GM21576 (cell line): ENCODE results near the gene PCDHA13.
"Not testable (repeated sequence)": the region's sequence is repeated elsewhere in the genome, so short reads cannot be mapped to it uniquely, and the experiment has no call there.

Experiments
- ATAC-seq: cut with Tn5 transposase; IDR thresholded peaks from one replicate; pipeline ENCODE4 v1.9.1; 2021; ENCODE audit warnings: mild to moderate bottlenecking, moderate library complexity; ENCODE audit not compliant: unreplicated experiment

The PCDHA13 gene, protein sequence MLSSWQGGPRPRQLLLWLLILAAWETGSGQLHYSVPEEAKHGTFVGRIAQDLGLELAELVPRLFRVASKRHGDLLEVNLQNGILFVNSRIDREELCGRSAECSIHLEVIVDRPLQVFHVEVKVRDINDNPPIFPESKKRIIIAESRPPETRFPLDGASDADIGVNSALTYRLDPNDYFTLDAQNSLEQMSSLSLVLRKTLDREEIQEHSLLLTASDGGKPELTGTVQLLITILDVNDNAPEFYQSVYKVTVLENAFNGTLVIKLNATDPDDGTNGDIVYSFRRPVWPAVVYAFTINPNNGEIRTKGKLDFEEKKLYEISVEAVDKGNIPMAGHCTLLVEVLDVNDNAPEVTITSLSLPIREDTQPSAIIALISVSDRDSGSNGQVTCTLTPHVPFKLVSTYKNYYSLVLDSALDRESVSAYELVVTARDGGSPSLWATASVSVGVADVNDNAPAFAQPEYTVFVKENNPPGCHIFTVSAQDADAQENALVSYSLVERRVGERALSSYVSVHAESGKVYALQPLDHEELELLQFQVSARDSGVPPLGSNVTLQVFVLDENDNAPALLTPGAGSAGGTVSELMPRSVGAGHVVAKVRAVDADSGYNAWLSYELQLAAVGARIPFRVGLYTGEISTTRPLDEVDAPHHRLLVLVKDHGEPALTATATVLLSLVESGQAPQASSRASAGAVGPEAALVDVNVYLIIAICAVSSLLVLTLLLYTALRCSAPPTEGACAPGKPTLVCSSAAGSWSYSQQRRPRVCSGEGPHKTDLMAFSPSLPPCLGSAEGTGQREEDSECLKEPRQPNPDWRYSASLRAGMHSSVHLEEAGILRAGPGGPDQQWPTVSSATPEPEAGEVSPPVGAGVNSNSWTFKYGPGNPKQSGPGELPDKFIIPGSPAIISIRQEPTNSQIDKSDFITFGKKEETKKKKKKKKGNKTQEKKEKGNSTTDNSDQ

DNA sequence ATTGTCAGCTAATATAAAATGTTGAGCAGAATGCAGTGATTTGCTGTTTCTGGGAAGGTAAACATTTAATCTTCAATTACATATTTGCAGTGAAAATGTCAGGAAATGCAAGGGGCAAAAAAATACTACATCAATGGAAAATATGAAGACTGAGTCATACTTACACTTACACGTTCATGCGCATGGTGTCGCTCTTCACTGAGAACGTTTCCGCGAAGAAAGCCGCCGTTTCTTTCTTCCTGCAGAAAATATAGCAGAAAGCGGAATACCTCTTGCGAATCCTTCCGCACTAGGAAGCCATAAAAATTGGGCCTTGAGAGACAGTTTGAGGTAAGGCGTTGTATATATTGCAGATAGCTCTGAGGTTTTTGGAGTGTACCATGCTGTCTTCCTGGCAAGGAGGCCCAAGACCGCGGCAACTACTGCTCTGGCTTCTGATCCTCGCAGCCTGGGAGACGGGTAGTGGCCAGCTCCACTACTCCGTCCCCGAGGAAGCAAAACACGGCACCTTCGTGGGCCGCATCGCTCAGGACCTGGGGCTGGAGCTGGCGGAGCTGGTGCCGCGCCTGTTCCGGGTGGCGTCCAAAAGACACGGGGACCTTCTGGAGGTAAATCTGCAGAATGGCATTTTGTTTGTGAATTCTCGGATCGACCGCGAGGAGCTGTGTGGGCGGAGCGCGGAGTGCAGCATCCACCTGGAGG is at the start of gene PCDHA13:
TSS of gene PCDHA13 (plus strand) at position 236 of the 702 bp plus-strand sequence. CDS start at position 381, 145 bp downstream.
- ATAC-seq, result no peak

DNA sequence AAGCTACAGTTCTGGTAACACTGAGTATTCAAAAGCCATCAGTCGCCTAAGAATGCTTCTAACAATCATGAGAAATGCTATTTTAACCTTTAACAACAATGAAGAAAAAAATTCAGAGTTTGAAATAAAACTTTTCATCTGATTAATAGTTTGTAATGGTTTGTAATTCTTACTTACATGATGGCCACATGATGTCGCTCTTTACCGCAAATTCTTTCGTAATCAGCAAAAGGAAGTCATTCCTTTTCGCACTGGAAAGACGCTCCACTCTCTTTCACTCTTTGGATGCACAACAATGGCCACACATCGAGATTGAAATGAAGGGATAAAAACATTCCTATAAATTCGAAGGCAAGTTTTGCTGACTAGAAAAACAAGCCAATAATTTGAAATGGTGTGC is 47.9 kb upstream of the PCDHA13 start, which contains the start of gene PCDHA7:
TSS of gene PCDHA7 (plus strand) at position 277 of the 400 bp plus-strand sequence. CDS start at position 392, 115 bp downstream.
- ATAC-seq, result no peak

DNA sequence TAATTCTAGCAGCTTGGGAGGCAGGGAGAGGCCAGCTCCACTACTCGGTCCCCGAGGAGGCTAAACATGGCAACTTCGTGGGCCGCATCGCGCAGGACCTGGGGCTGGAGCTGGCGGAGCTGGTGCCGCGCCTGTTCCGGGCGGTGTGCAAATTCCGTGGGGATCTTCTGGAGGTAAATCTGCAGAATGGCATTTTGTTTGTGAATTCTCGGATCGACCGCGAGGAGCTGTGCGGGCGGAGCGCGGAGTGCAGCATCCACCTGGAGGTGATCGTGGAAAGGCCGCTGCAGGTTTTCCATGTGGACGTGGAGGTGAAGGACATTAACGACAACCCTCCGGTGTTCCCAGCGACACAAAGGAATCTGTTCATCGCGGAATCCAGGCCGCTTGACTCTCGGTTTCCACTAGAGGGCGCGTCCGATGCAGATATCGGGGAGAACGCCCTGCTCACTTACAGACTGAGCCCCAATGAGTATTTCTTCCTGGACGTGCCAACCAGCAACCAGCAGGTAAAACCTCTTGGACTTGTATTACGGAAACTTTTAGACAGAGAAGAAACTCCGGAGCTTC is 47.4 kb upstream of the PCDHA13 start:
- ATAC-seq, result not testable (repeated sequence)

DNA sequence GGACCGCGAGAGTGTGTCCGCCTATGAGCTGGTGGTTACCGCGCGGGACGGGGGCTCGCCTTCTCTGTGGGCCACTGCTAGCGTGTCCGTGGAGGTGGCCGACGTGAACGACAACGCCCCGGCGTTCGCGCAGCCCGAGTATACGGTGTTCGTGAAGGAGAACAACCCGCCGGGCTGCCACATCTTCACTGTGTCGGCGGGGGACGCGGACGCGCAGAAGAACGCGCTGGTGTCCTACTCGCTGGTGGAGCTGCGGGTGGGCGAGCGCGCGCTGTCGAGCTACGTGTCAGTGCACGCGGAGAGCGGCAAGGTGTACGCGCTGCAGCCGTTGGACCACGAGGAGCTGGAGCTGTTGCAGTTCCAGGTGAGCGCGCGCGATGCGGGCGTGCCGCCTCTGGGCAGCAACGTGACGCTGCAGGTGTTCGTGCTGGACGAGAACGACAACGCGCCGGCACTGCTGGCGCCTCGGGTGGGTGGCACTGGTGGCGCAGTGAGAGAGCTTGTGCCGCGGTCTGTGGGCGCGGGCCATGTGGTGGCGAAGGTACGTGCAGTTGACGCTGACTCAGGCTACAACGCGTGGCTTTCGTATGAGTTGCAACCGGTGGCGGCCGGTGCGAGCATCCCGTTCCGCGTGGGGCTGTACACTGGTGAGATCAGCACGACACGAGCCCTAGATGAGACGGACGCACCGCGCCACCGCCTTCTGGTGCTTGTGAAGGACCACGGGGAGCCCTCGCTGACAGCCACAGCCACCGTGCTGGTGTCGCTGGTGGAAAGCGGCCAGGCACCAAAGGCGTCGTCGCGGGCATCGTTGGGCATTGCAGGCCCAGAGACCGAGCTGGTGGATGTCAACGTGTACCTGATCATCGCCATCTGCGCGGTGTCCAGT is 46.1 kb upstream of the PCDHA13 start:
- no peak for ATAC-seq

DNA sequence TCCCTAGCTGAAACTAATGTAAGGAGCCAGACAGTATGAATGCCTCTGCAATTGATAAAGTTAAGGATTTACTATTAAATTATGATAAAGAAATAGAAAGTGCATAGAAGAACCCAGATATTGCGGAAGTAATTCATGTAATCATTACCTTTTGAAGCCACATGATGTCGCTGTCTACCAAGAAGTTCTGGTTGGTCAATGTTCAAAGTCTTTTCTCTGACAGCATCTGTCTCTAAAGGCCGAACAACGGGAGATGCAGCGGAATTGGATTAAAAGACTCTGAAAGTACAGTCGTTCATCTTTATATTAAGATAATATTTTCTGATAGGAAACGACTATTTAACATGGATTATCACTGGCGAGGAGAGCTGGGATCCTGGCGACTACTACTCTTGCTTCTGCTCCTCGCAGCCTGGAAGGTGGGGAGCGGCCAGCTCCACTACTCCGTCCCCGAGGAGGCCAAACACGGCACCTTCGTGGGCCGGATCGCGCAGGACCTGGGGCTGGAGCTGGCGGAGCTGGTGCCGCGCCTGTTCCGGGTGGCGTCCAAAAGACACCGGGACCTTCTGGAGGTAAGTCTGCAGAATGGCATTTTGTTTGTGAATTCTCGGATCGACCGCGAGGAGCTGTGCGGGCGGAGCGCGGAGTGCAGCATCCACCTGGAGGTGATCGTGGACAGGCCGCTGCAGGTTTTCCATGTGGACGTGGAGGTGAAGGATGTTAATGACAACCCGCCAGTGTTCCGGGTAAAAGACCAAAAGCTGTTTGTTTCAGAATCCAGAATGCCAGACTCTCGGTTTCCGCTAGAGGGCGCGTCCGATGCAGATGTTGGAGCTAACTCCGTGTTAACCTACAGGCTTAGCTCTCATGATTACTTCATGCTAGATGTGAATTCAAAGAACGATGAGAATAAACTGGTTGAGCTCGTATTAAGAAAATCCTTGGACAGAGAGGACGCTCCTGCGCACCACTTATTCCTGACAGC is 40.7 kb upstream of the PCDHA13 start, which contains the start of gene PCDHA8:
TSS of gene PCDHA8 (plus strand) at position 210 of the 985 bp plus-strand sequence. CDS start at position 345, 135 bp downstream.
- no peak for ATAC-seq

DNA sequence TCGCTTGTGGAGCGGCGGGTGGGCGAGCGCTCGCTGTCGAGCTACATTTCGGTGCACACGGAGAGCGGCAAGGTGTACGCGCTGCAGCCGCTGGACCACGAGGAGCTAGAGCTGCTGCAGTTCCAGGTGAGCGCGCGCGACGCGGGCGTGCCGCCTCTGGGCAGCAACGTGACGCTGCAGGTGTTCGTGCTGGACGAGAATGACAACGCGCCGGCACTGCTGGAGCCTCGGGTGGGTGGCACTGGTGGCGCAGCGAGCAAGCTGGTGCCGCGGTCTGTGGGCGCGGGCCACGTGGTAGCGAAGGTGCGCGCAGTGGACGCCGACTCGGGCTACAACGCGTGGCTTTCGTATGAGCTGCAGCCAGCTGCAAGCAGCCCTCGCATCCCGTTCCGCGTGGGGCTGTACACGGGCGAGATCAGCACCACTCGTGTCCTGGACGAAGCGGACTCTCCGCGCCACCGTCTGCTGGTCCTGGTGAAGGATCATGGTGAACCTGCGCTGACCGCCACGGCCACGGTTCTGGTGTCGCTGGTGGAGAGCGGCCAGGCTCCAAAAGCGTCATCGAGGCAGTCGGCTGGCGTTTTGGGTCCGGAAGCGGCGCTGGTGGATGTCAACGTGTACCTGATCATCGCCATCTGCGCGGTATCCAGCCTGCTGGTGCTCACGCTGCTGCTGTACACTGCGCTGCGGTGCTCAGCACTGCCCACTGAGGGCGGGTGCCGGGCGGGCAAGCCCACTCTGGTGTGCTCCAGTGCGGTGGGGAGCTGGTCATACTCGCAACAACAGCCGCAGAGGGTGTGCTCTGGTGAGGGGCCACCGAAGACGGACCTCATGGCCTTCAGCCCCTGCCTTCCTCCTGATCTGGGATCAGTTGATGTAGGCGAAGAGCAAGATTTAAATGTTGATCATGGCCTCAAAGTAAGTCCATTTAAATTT is 38.9 kb upstream of the PCDHA13 start:
- ATAC-seq, result no peak

DNA sequence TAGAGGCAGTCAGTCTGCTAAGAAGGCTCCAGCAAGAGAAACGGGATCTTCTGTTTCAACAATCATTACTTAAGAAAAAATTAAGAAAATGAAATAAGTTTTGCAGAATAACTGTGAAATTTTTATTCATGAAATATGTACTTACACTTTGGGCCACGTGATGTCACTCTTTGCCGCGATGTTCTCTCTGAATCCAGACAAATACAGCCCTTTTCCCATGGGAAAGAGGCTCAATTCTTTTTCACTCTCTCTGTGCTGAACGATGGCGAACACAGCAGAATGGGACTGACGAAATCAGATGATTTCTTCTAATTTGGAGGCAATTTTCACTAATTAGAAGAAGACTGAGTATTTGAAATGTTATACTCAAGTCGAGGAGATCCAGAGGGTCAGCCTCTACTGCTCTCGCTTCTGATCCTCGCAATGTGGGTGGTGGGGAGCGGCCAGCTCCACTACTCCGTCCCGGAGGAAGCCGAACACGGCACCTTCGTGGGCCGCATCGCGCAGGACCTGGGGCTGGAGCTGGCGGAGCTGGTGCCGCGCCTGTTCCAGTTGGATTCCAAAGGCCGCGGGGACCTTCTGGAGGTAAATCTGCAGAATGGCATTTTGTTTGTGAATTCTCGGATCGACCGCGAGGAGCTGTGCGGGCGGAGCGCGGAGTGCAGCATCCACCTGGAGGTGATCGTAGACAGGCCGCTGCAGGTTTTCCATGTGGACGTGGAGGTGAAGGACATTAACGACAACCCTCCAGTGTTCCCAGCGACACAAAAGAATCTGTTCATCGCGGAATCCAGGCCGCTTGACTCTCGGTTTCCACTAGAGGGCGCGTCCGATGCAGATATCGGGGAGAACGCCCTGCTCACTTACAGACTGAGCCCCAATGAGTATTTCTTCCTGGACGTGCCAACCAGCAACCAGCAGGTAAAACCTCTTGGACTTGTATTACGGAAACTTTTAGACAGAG is 33.5 kb upstream of the PCDHA13 start, which contains the start of gene PCDHA9:
TSS of gene PCDHA9 (plus strand) at position 244 of the 964 bp plus-strand sequence. CDS start at position 358, 114 bp downstream.
- not testable (repeated sequence) for ATAC-seq

DNA sequence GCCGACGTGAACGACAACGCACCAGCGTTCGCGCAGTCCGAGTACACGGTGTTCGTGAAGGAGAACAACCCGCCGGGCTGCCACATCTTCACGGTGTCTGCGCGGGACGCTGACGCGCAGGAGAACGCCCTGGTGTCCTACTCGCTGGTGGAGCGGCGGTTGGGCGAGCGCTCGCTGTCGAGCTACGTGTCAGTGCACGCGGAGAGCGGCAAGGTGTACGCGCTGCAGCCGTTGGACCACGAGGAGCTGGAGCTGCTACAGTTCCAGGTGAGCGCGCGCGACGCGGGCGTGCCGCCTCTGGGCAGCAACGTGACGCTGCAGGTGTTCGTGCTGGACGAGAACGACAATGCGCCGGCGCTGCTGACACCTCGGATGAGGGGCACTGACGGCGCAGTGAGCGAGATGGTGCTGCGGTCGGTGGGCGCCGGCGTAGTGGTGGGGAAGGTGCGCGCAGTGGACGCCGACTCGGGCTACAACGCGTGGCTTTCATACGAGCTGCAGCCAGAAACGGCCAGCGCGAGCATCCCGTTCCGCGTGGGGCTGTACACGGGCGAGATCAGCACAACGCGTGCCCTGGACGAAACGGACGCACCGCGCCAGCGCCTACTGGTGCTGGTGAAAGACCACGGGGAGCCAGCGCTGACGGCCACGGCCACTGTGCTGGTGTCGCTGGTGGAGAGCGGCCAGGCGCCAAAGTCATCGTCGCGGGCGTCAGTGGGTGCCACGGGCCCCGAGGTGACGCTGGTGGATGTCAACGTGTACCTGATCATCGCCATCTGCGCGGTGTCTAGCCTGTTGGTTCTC is 31.9 kb upstream of the PCDHA13 start:
- not testable (repeated sequence) for ATAC-seq

DNA sequence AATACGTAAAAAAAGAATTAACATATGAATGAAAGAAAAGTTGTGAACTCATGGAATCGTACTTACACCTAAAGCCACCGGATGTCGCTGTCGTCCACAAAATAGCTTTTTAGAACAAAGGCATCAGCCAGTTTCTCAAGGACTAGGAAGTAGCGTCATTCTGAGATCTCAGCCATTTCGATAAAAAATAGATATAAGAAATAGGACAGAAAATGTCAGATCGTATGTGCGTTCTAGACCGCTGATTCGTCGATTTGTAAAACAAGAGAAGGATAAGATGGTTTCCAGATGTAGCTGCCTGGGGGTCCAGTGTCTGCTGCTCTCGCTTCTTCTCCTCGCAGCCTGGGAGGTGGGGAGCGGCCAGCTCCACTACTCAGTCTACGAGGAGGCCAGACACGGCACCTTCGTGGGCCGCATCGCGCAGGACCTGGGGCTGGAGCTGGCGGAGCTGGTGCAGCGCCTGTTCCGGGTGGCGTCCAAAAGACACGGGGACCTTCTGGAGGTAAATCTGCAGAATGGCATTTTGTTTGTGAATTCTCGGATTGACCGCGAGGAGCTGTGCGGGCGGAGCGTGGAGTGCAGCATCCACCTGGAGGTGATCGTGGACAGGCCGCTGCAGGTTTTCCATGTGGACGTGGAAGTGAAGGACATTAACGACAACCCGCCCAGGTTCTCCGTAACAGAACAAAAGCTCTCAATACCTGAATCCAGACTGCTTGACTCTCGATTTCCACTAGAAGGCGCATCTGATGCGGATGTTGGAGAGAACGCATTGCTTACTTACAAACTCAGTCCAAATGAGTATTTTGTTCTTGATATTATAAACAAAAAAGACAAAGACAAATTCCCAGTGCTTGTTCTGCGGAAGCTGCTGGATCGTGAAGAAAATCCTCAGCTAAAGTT is 25.9 kb upstream of the PCDHA13 start, which contains the start of gene PCDHA10:
TSS of gene PCDHA10 (plus strand) at position 126 of the 903 bp plus-strand sequence. CDS start at position 278, 152 bp downstream.
- no peak for ATAC-seq

DNA sequence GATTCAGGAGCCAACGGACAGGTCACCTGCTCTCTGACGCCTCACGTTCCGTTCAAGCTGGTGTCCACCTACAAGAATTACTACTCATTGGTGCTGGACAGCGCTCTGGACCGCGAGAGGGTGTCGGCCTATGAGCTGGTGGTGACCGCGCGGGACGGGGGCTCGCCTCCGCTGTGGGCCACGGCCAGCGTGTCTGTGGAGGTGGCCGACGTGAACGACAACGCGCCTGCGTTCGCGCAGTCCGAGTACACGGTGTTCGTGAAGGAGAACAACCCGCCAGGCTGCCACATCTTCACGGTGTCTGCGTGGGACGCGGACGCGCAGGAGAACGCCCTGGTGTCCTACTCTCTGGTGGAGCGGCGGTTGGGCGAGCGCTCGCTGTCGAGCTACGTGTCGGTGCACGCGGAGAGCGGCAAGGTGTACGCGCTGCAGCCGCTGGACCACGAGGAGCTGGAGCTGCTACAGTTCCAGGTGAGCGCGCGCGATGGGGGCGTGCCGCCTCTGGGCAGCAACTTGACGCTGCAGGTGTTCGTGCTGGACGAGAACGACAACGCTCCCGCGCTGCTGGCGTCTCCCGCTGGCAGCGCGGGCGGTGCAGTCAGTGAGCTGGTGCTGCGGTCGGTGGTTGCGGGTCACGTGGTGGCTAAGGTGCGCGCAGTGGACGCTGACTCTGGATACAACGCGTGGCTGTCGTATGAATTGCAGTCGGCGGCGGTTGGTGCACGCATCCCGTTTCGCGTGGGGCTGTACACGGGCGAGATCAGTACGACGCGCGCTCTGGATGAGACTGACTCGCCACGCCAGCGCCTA is 24.5 kb upstream of the PCDHA13 start:
- ATAC-seq, result no peak

DNA sequence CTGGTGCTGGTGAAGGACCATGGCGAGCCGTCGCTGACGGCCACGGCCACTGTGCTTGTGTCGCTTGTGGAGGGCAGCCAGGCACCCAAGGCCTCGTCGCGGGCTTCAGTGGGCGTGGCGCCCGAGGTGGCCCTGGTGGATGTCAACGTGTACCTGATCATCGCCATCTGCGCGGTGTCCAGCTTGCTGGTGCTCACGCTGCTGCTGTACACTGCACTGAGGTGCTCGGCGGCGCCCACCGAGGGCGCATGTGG is 24.0 kb upstream of the PCDHA13 start:
- no peak for ATAC-seq

DNA sequence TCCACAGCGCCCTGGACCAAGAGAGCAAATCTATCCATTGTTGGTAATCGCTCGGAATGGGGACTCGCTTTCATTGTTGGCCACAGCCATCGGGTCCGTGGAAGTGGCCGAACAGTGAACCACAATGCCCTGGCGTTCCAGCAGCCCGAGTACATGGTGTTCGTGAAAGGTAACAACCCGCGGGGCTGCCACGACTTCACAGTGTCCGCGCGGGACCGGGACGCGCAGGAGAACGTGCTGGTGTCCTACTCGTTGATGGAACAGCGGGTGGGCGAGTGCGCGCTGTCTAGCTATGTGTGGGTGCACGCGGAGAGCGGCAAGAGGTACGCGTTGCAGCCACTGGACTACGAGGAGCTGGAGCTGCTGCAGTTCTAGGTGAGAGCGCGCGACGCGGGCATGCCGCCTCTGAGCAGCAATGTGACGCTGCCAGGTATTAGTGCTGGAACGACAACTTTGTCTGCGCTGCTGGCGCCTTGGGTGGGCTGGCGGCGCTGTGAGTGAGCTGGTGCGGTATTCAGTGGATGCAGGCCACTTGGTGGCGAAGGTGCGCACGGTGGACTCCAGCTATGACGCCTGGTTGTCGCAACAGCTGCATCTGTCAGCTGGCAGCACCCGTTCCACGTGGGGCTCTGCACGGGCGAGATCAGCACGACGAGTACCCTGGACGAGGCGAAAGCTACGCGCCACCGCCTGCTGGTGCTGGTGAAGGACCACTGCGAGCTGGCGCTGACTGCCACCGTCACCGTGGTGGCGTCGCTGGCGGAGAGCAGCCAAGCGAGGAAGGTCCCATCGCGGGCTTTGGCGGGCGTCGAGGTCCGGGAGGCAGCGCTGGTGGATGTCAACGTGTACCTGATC is 19.3 kb upstream of the PCDHA13 start:
- no peak for ATAC-seq
